Myocyte (in vitro differentiated cells): ENCODE results near the gene TMTC2. TPM values are rescaled to one million over a fixed set of nuclear protein-coding genes. Genes with fewer than 3 reads are reported as not detected.

Experiments used
- DNase-seq: peaks from one replicate; pipeline ENCODE4 v3.0.0-alpha.2; 2012; ENCODE audit warnings: low read depth
- total RNA-seq: library from RNA; depleted of rRNA; stranded (reverse); fragments of >200 nt; gene quantifications from 2 replicates; pipeline ENCODE4 v1.2.3, GENCODE V29; 2014

Gene TMTC2
- total RNA-seq, 1 donor from 2014 or later: 0.78 TPM

GRCh38 chr12:83179999-83180398 lies 493.3 kb downstream of the TMTC2 start:
- DNase-seq: no peak

- no peak for DNase-seq
These were observed 494.4 kb downstream of the TMTC2 start for GRCh38 chr12:83181074-83181473.

GRCh38 chr12:83183132-83183531 lies 496.4 kb downstream of the TMTC2 start:
- DNase-seq: no peak
